Left lung (tissue), 14 donors: Measurements from ENCODE around the gene RPA1. TPM values are rescaled to one million over a fixed set of nuclear protein-coding genes. Genes with fewer than 3 reads are reported as not detected.

ENCODE experiments used
- ATAC-seq: fragments of 200-7000 bp; cut with Tn5 transposase; one replicate; pipeline ENCODE4 v1.9.1; 2020; ENCODE audit warnings: moderate library complexity
- DNase-seq, 4 donors: peaks; one replicate each; pipeline ENCODE4 v3.0.0-alpha.2; 2013 to 2020
- H3K27ac ChIP-seq, 2 donors: fragments of 200-600 bp; sonication (generic) in 1 of 2; one replicate each; pipeline versions ENCODE4 v1.5.0 to v1.8.0; 2020 to 2021
- H3K27me3 ChIP-seq, 2 donors: fragments of 200-600 bp; sonication (generic) in 1 of 2; one replicate each; pipeline versions ENCODE4 v1.5.0 to v1.8.0; 2020 to 2021
- H3K36me3 ChIP-seq, 2 donors: fragments of 200-600 bp; sonication (generic) in 1 of 2; one replicate each; pipeline versions ENCODE4 v1.5.0 to v1.8.0; 2020 to 2021
- H3K4me1 ChIP-seq, 2 donors: fragments of 200-600 bp; one replicate each; pipeline ENCODE4 v1.8.0; 2021
- H3K4me3 ChIP-seq, 2 donors: fragments of 200-600 bp; sonication (generic) in 1 of 2; one replicate each; pipeline versions ENCODE4 v1.5.0 to v1.8.0; 2020 to 2021; ENCODE audit warnings: mild to moderate bottlenecking in 1 of 2
- H3K9me3 ChIP-seq, 2 donors: fragments of 200-600 bp; sonication (generic) in 1 of 2; one replicate each; pipeline versions ENCODE4 v1.5.0 to v1.8.0; 2020 to 2021
- CTCF ChIP-seq, 2 donors: fragments of 200-600 bp; sonication (generic) in 1 of 2; IDR thresholded peaks; one replicate each; pipeline versions ENCODE4 v1.5.0 to v1.8.0; 2021; ENCODE audit warnings: antibody characterized with exemption in 2 of 2
- intact Hi-C, 2 donors: fragments of 100-400 bp; cut with DNase I; formaldehyde crosslinking; loops; one replicate each; pipeline versions ENCODE4 v1.11.2 to v1.14.2; 2022
- long read RNA-seq, 12 donors: library from polyadenylated mRNA in 2 of 12; unstranded in 2 of 12; transcript quantifications; one replicate each; pipeline ENCODE4 v2.0.0 and lab custom pipeline, GENCODE V29; 2019 to 2026
- polyA plus RNA-seq, 6 donors: library from polyadenylated mRNA; unstranded; fragments of 120-200 nt; gene quantifications; one replicate each; pipeline ENCODE4 v1.2.1, GENCODE V29; 2013; ENCODE audit not compliant: insufficient read length in 6 of 6
- total RNA-seq, 2 donors: library from RNA; stranded (reverse); fragmentation: NEBNext Ultra II Directional; extraction: Animal tissue kit (Norgen Biotek cat#: 25700); gene quantifications; one replicate each; pipeline ENCODE4 v1.2.1, GENCODE V29; 2021
- donor health status: DM: no; HTN: yes; CAD: no.
- donor health status: DM: no; HTN: no; CAD: no.

The RPA1 gene
- total RNA-seq = 10 to 100 TPM; 73.4 to 80.2 TPM
- 100 to 1,000 TPM; 107 to 150 (median 130) TPM for polyA plus RNA-seq
- long read RNA-seq, donor 1, full-length matches to known transcripts = 11 of 85 reads
- long read RNA-seq, donor 1, partial matches to known transcripts = 74 of 85 reads
- long read RNA-seq, donor 1, other reads (novel, unspliced or antisense) = 0 of 85 reads
- long read RNA-seq, donor 2, full-length matches to known transcripts = 34 of 64 reads
- long read RNA-seq, donor 2, partial matches to known transcripts = 30 of 64 reads
- long read RNA-seq, donor 2, other reads (novel, unspliced or antisense) = 0 of 64 reads
- long read RNA-seq, donor 3, full-length matches to known transcripts = 16 of 38 reads
- long read RNA-seq, donor 3, partial matches to known transcripts = 22 of 38 reads
- long read RNA-seq, donor 3, other reads (novel, unspliced or antisense) = 0 of 38 reads
- long read RNA-seq, donor 4, full-length matches to known transcripts = 9 of 15 reads
- long read RNA-seq, donor 4, partial matches to known transcripts = 1 of 15 reads
- long read RNA-seq, donor 4, other reads (novel, unspliced or antisense) = 5 of 15 reads
- long read RNA-seq, donor 5, full-length matches to known transcripts = 26 of 65 reads
- long read RNA-seq, donor 5, partial matches to known transcripts = 39 of 65 reads
- long read RNA-seq, donor 5, other reads (novel, unspliced or antisense) = 0 of 65 reads
- long read RNA-seq, donor 6, full-length matches to known transcripts = 20 of 55 reads
- long read RNA-seq, donor 6, partial matches to known transcripts = 35 of 55 reads
- long read RNA-seq, donor 6, other reads (novel, unspliced or antisense) = 0 of 55 reads
- long read RNA-seq, donor 7, full-length matches to known transcripts = 13 of 18 reads
- long read RNA-seq, donor 7, partial matches to known transcripts = 5 of 18 reads
- long read RNA-seq, donor 7, other reads (novel, unspliced or antisense) = 0 of 18 reads
- long read RNA-seq, donor 8, full-length matches to known transcripts = 23 of 48 reads
- long read RNA-seq, donor 8, partial matches to known transcripts = 25 of 48 reads
- long read RNA-seq, donor 8, other reads (novel, unspliced or antisense) = 0 of 48 reads
- long read RNA-seq, donor 9 = 0 reads
- long read RNA-seq, donor 10, full-length matches to known transcripts = 5 of 7 reads
- long read RNA-seq, donor 10, partial matches to known transcripts = 1 of 7 reads
- long read RNA-seq, donor 10, other reads (novel, unspliced or antisense) = 1 of 7 reads
- long read RNA-seq, donor 11 = 0 reads
- long read RNA-seq, donor 12, full-length matches to known transcripts = 14 of 34 reads
- long read RNA-seq, donor 12, partial matches to known transcripts = 20 of 34 reads
- long read RNA-seq, donor 12, other reads (novel, unspliced or antisense) = 0 of 34 reads

GRCh38 chr17:1829592-1830257 is at the start of gene RPA1, which contains the start of gene SMYD4:
Gene RPA1 (plus strand): TSS chr17:1830005. CDS start chr17:1830094, 89 bp downstream.
Gene SMYD4 (minus strand): TSS chr17:1829902. CDS start chr17:1827994, 1,908 bp downstream.
- H3K4me1 ChIP-seq = peaks cover 0 to 41% of the 10 kb centered on the region in 2 donors
- no peaks in the 10 kb centered on the region for H3K27me3 ChIP-seq
- no peak for TF ChIP-seq CTCF (IDR thresholded peaks at IDR 0.05)
- intact Hi-C loops = no loop called here
- H3K4me3 ChIP-seq = peak within 1 kb of the TSS; percentile 71 to 93
- H3K9me3 ChIP-seq = no peaks in the 10 kb centered on the region
- H3K36me3 ChIP-seq = peaks cover 0 to 27% of the 10 kb centered on the region in 2 donors
- ATAC-seq = peak; percentile 100
- peak; percentile 86 to 97 (median 90) for DNase-seq
- H3K27ac ChIP-seq = peak within 1 kb of the TSS; percentile 60 to 76

- no peak for ATAC-seq
- Histone ChIP-seq H3K36me3 (peaks cover 0 to 31% of the 10 kb centered on the region in 2 donors), H3K4me3 (no peak overlapping the region), H3K4me1 (peaks cover 38 to 81% of the 10 kb centered on the region in 2 donors), H3K27ac (peak overlapping the region; percentile 91 to 97), H3K27me3 (no peaks in the 10 kb centered on the region), H3K9me3 (no peaks in the 10 kb centered on the region)
- no peak for DNase-seq
- intact Hi-C loops = loop anchor here in 1 of 2 donors (10.0 kb wide), 1 partner anchor 117 kb away; no protein-coding TSS in a partner anchor
- TF ChIP-seq CTCF (IDR thresholded peaks at IDR 0.05) = no peak
Measured at GRCh38 chr17:1782171-1782567, 47.6 kb upstream of the RPA1 start.

GRCh38 chr17:1783271-1783670 is 46.5 kb upstream of the RPA1 start:
- intact Hi-C loops = loop anchor here in 1 of 2 donors (10.0 kb wide), 1 partner anchor 118 kb away; no protein-coding TSS in a partner anchor
- H3K4me1 ChIP-seq = peaks cover 44 to 83% of the 10 kb centered on the region in 2 donors
- H3K4me3 ChIP-seq = peak overlapping the region in 1 of 2 donors; percentile 8
- H3K9me3 ChIP-seq = no peaks in the 10 kb centered on the region
- H3K27ac ChIP-seq = peak overlapping the region; percentile 91 to 97
- DNase-seq = peak in 2 of 4 donors; percentile 56 to 84
- H3K36me3 ChIP-seq = peaks cover 0 to 25% of the 10 kb centered on the region in 2 donors
- H3K27me3 ChIP-seq = no peaks in the 10 kb centered on the region
- TF ChIP-seq CTCF (IDR thresholded peaks at IDR 0.05) = no peak
- peak; percentile 4 for ATAC-seq

- intact Hi-C loops = loop anchor here in 1 of 2 donors (10.0 kb wide), 1 partner anchor 119 kb away; no protein-coding TSS in a partner anchor
- Histone ChIP-seq H3K4me3 (no peak overlapping the region), H3K27me3 (no peaks in the 10 kb centered on the region), H3K4me1 (peaks cover 44 to 78% of the 10 kb centered on the region in 2 donors), H3K9me3 (no peaks in the 10 kb centered on the region), H3K27ac (peak overlapping the region; percentile 91 to 97), H3K36me3 (peaks cover 0 to 25% of the 10 kb centered on the region in 2 donors)
- ATAC-seq (peak; percentile 78), DNase-seq (peak in 3 of 4 donors; percentile 83 to 96 (median 90))
- TF ChIP-seq CTCF (IDR thresholded peaks at IDR 0.05) = peak; percentile 56 to 67
Measured at GRCh38 chr17:1783834-1784611, 45.8 kb upstream of the RPA1 start.
